Mesothelial cell of epicardium (in vitro differentiated cells): Measurements from ENCODE around the gene CCND1. TPM values are rescaled to one million over a fixed set of nuclear protein-coding genes. Genes with fewer than 3 reads are reported as not detected.

Source experiments
- DNase-seq, 2 experiments: peaks; one replicate each; pipeline ENCODE4 v3.0.0; 2021; ENCODE audit warnings: low spot score in 2 of 2; ENCODE audit not compliant: unreplicated experiment in 2 of 2
- H3K27ac Mint-ChIP-seq: 2 replicates; pipeline ENCODE4 v1.8.0; 2021; ENCODE audit warnings: mixed read lengths
- H3K27me3 Mint-ChIP-seq: 2 replicates; pipeline ENCODE4 v1.8.0; 2021; ENCODE audit warnings: low read depth, mixed read lengths
- H3K36me3 Mint-ChIP-seq: 2 replicates; pipeline ENCODE4 v1.8.0; 2021; ENCODE audit warnings: mixed read lengths
- H3K4me1 Mint-ChIP-seq: 2 replicates; pipeline ENCODE4 v1.8.0; 2021; ENCODE audit warnings: mixed read lengths
- H3K4me3 Mint-ChIP-seq: 2 replicates; pipeline ENCODE4 v1.8.0; 2021; ENCODE audit warnings: mild to moderate bottlenecking, moderate library complexity, mixed read lengths
- H3K9me3 Mint-ChIP-seq: 2 replicates; pipeline ENCODE4 v1.8.0; 2021; ENCODE audit warnings: mixed read lengths
- total RNA-seq: library from RNA; stranded (reverse); gene quantifications from 3 replicates; pipeline ENCODE4 v1.2.1, GENCODE V29; 2021
- TF ChIP-seq, protein P1 (sequence below): fragments of 200-600 bp; sonication (generic); IDR thresholded peaks from one replicate; pipeline ENCODE4 v1.5.0; 2021; ENCODE audit warnings: antibody characterized with exemption; ENCODE audit not compliant: unreplicated experiment

The CCND1 gene
- total RNA-seq, 1 donor from 2014 or later: 224 TPM

DNA sequence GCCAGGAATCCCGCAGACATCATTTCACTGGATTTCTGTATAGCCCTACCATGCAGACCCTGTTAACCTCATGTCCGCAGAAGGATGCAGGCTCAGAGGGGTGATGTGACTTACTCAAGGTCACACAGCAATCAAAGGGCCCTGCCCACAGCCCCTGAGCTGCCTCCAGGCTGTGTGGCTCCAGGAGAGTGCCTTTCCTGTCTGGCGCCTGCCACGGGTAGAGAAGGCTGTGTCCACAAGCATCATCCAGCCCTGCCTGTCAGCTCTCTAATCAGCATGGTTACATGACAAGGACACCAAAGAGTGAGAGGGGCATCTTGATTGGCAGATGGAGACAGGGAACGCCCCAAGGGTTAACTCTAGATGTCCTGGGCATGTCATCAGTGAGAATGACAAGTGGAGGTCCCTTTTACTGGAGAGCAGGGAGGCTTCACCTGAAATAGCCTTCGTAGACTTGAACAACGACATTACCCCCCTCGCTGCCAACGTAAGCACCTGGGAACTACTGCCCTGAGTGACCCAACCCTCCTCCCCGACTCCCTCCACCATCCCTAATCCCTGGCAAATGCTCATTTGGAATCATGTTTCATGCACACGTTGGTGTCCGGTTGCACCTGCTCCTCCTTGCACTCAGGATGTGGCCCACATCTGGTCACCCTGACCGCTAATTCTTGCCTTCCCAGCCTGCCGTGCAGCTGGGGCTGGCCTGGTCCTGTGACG lies 56.0 kb downstream of the CCND1 start:
- DNase-seq: no peak
- Mint-ChIP-seq H3K27me3 (peaks cover 42% of the 10 kb centered on the region), H3K4me1 (peaks cover 10% of the 10 kb centered on the region), H3K36me3 (peaks cover 3% of the 10 kb centered on the region), H3K4me3 (no peak overlapping the region), H3K9me3 (peaks cover 8% of the 10 kb centered on the region), H3K27ac (no peak overlapping the region)
- TF ChIP-seq, protein P1, sequence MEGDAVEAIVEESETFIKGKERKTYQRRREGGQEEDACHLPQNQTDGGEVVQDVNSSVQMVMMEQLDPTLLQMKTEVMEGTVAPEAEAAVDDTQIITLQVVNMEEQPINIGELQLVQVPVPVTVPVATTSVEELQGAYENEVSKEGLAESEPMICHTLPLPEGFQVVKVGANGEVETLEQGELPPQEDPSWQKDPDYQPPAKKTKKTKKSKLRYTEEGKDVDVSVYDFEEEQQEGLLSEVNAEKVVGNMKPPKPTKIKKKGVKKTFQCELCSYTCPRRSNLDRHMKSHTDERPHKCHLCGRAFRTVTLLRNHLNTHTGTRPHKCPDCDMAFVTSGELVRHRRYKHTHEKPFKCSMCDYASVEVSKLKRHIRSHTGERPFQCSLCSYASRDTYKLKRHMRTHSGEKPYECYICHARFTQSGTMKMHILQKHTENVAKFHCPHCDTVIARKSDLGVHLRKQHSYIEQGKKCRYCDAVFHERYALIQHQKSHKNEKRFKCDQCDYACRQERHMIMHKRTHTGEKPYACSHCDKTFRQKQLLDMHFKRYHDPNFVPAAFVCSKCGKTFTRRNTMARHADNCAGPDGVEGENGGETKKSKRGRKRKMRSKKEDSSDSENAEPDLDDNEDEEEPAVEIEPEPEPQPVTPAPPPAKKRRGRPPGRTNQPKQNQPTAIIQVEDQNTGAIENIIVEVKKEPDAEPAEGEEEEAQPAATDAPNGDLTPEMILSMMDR: no peak

- H3K4me3 Mint-ChIP-seq: no peak overlapping the region
- H3K27ac Mint-ChIP-seq: no peak overlapping the region
- DNase-seq: no peak
- peaks cover 46% of the 10 kb centered on the region for H3K27me3 Mint-ChIP-seq
- TF ChIP-seq, protein P1: no peak
- H3K9me3 Mint-ChIP-seq: peaks cover 3% of the 10 kb centered on the region
- H3K36me3 Mint-ChIP-seq: no peaks in the 10 kb centered on the region
- peaks cover 10% of the 10 kb centered on the region for H3K4me1 Mint-ChIP-seq
Measured at GRCh38 chr11:69697469-69697843, 56.5 kb downstream of the CCND1 start.

DNA sequence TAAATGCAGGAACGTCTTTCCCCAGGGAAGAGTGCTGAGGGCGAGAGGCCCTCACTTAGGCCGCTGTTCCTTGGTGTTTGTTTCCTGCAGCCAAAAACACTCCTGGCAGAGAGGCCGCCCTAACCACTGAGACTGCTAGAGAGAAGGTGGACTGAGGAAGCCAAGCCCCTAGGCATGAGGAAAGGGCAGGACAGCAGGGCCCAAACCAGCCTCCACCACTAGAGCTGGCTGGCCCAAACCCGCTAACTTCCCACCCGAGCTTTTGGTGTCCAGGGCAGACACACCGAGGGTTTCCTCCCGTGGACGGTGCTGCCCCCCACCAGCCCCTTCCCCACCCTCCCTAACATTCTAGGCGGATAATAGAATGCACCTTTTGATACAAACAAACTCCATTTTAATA lies 56.9 kb downstream of the CCND1 start:
- Mint-ChIP-seq H3K27me3 (peaks cover 49% of the 10 kb centered on the region), H3K27ac (no peak overlapping the region), H3K4me3 (no peak overlapping the region), H3K9me3 (no peaks in the 10 kb centered on the region), H3K4me1 (peaks cover 14% of the 10 kb centered on the region), H3K36me3 (no peaks in the 10 kb centered on the region)
- DNase-seq: no peak
- TF ChIP-seq, protein P1: no peak

DNA sequence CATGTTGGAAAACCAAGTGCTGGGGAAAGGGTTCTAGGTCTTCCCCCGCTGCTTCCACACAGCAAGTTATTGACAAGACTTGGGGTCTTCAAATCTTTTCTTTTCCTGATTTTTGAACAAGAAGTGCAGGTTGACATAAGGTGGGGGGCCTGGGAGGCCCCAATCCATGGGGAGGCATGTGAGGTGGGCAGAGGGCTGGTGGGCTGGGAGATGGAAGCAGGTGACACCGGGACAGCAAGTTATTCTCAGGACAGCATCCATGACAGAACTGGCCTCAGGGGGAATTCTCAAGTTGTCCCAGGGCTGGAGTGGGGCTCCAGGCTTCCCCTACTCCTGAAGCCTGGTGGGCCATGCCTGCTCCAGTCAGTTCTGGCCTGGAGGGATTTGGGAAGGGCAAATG lies 57.4 kb downstream of the CCND1 start:
- Mint-ChIP-seq H3K4me3 (no peak overlapping the region), H3K36me3 (no peaks in the 10 kb centered on the region), H3K27ac (no peak overlapping the region), H3K27me3 (peaks cover 54% of the 10 kb centered on the region), H3K9me3 (no peaks in the 10 kb centered on the region), H3K4me1 (peaks cover 16% of the 10 kb centered on the region)
- DNase-seq: no peak
- TF ChIP-seq, protein P1: no peak

DNA sequence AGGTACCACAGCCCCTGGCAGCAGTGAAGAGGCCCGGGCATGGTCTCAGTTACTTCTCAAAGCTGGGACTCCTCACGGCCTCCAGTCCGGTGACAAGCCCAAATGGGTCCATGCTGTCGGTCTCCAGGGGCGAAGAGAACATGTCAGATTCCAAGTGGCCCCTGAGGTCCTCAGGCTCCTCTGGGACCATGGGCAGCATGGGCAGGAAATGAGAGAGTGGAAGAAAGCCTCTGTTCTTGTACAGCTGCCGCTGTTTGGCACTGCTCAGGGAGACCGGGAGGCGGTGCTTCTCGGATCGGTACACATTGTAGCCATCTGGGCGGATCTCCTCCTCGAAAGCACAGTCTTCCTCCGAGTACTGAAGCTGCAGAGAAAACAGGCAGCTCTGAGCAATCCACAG lies 58.3 kb downstream of the CCND1 start:
- H3K4me1 Mint-ChIP-seq: peaks cover 16% of the 10 kb centered on the region
- H3K9me3 Mint-ChIP-seq: no peaks in the 10 kb centered on the region
- peaks cover 57% of the 10 kb centered on the region for H3K27me3 Mint-ChIP-seq
- no peak for DNase-seq
- H3K27ac Mint-ChIP-seq: no peak overlapping the region
- H3K4me3 Mint-ChIP-seq: no peak overlapping the region
- no peaks in the 10 kb centered on the region for H3K36me3 Mint-ChIP-seq
- TF ChIP-seq, protein P1: no peak
